DMS79 treated with DMSO at 0.1 percent for 48 hours (cell line): ENCODE results near the gene FBXL17.
"Not testable (repeated sequence)": the region's sequence is repeated elsewhere in the genome, so short reads cannot be mapped to it uniquely, and the experiment has no call there.

Source experiments
- DNase-seq: peaks from one replicate; lab custom pipeline; 2025; lab: John Stamatoyannopoulos, UW

FBXL17 gene

GRCh38 chr5:108311682-108312081 lies 70.2 kb downstream of the FBXL17 start:
- DNase-seq = no peak

DNA sequence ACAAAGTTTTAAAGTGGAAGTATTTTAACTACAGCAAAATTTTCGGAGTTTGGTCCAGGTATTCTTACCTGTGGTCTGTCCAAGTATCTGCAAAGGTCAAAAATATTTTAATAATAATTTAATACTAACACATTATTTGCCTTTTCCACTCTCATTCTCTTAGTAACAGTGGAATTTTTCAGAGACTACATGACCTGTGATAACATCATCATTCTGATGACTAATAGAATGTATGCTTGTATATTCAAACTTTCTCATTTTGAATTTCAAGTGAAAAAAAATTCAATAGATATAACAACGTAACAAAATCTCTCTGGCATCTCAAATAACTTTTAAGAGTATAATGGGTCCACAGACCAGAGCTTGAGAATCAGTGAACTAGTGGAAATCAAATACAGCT lies 78.3 kb downstream of the FBXL17 start:
- DNase-seq = no peak

GRCh38 chr5:108303086-108303485 lies 78.8 kb downstream of the FBXL17 start:
- no peak for DNase-seq

- DNase-seq = no peak
Measured at GRCh38 chr5:108297042-108297601, 84.8 kb downstream of the FBXL17 start.

GRCh38 chr5:108295578-108296368 lies 86.1 kb downstream of the FBXL17 start:
- no peak for DNase-seq

- DNase-seq = no peak
Measured at GRCh38 chr5:108280960-108281569, 100.8 kb downstream of the FBXL17 start.

DNA sequence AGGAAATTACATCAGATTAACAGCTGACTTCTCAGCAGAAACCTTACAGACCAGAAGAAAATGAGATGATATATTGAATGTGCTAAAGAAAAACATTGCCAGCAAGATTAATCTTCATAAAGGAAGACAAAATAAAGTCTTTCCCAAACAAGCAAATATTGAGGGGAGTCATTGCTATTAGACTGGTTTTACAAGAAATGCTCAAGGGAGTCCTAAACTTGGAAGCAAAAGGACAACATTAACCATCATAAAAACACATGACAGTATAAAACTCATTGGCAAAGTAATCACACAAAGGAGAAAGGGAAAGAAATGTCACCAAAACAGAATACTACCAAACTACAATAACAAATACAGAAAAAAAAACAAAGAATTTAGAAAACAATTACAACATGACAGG lies 101.7 kb downstream of the FBXL17 start:
- no peak for DNase-seq

- no peak for DNase-seq
Measured at GRCh38 chr5:108278285-108279240, 103.3 kb downstream of the FBXL17 start.

DNA sequence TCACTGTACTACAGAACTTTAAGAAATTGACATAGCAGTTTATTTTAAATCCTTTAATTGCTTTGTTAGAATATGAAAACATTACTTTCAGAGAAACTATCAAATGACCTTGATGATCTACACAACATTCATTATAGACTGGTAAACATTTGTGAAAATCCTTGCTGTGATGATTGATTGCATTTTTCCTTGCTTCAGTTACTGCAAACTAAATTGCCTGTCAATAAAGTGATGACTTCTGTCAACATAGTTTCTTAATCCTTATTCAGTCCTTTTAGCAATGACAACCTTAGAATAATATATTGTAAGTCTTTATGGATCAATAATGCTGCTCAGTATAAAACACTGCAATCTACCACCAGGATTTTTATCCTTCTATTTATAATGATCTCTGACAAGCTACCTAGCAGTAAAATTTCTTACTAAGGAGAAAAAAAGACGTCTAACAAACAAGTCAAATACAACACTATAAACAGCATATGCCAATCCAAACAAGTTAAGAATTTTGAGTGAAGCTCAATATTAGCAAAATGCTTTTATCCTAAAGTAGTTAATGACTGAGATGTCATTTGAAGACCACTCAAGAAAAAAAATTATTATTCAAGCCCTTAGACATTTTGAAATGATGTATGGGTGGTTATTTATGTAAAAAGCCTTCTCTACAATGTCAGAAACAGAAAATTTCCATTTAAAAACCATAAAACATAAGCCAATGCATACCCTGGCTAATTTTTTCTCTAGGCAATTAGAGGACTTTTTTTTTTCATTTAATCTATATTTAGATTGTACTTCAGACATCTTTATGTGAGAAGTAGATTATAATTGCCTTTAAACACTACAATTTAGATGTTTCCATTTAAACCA lies 105.5 kb downstream of the FBXL17 start:
- peak; percentile 34 for DNase-seq

DNA sequence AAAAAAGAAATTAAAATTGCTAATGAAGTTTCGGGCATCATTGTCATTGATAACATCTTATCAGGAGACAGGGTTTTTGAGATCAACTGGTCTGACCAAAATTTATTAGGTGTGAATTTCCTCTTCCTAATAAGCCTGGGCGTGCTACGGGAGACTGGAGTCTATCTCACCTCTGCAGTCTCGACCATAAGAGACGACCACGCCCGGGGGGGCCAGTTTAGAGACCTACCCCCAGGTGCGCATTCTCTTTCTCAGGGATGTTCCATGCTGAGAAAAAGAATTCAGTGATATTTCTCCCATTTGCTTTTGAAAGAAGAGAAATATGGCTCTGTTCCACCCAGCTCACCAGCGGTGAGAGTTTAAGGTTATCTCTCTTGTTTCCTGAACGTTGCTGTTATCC lies 107.8 kb downstream of the FBXL17 start:
- not testable (repeated sequence) for DNase-seq

DNA sequence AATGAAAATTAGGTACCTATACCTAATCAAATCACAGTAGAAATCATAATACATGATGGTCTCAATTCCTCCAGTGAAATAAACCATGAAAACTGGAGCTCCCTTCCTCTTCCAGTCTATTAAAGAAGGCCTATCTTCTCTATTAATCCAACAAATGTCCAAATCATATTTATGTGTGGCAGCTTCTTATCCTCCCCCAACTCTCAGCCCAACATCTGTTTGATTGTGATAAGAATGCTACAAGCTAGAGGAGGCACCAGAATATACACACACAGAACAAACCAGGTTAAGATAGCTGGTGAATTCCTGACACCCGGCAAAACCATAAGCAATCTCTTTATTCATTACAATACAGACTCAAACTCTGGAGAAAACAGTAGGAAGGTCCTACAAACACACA lies 110.8 kb downstream of the FBXL17 start:
- DNase-seq = no peak

- DNase-seq = no peak
Measured at GRCh38 chr5:108266242-108266641, 115.7 kb downstream of the FBXL17 start.

- peak; percentile 5 for DNase-seq
Measured at GRCh38 chr5:108264533-108264932, 117.4 kb downstream of the FBXL17 start.

- no peak for DNase-seq
Measured at GRCh38 chr5:108263338-108263737, 118.6 kb downstream of the FBXL17 start.

DNA sequence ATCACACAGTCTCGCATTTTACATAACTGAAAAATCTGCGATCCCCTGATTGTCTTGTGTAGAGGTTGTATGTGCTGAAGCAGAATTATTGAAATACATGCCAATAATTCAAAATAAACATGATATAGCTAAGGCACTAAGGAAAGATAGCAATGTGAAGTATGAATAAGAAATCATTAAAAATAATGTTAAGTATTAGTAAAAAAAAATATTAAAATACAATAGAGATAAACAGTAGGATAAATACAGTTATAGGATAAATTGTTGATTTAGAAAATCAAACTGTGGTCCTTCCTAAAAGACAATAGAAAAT lies 121.1 kb downstream of the FBXL17 start:
- no peak for DNase-seq

GRCh38 chr5:108260117-108260857 lies 121.6 kb downstream of the FBXL17 start:
- DNase-seq = peak; percentile 52

GRCh38 chr5:108259306-108259705 lies 122.6 kb downstream of the FBXL17 start:
- no peak for DNase-seq

- no peak for DNase-seq
Measured at GRCh38 chr5:108257996-108258395, 123.9 kb downstream of the FBXL17 start.

DNA sequence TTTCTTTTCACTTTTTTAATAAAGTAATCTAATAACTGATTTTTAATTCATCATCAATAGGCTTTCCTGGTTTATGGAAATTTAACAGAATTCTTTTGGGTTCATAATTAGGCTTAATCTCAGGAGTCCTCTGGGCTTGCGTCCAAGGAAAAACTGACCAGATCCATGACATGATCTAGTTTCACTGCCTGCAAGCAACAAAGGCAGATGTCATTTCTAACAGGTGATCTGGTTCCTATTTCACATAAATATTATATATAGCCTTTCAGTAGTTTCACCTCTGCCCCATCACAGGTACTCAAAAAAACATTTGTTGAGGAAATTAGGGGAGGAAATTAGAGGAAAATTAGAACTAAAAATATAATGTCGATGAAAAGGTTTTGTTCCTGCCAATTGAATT lies 126.4 kb downstream of the FBXL17 start:
- no peak for DNase-seq

- peak; percentile 8 for DNase-seq
Measured at GRCh38 chr5:108251350-108251749, 130.5 kb downstream of the FBXL17 start.
